K562 (cell line): Measurements from ENCODE around the gene NUP153. TPM values are rescaled to one million over a fixed set of nuclear protein-coding genes. Genes with fewer than 3 reads are reported as not detected.

Experiments
- ATAC-seq: fragments of 200-7000 bp; cut with Tn5 transposase; 3 replicates; pipeline ENCODE4 v1.9.1; 2020; ENCODE audit warnings: moderate library complexity
- BruUV-seq: library from RNA; stranded (reverse); fragments of 400-500 nt; replicated peaks from 2 replicates; lab custom pipeline; 2021; lab: Mats Ljungman, UMichigan
- CTCF ChIA-PET: fragments of 300-600 bp; formaldehyde crosslinking; extraction: SDS; loops from one replicate; lab custom pipeline; 2021; ENCODE audit warnings: low intra/inter-chr PET ratio; lab: Yijun Ruan, JAX
- POLR2A ChIA-PET: fragments of 300-600, 350-650 bp; sonication (Branson Sonifier 250); formaldehyde crosslinking; extraction: SDS; loops from one replicate; lab custom pipeline; 2021; ENCODE audit warnings: antibody characterized with exemption, inconsistent platforms; lab: Yijun Ruan, JAX
- DNase-seq, 4 experiments: peaks; one replicate each; pipeline versions ENCODE4 v3.0.0 to v3.0.0-alpha.2; 2011 to 2018; ENCODE audit warnings: low spot score in 3 of 4, mixed read lengths in 3 of 4; ENCODE audit errors: extremely low read depth in 1 of 4
- FAIRE-seq: peaks from 2 replicates; lab custom pipeline; 2011; peaks lifted over from hg19 to GRCh38; lab: Jason Lieb, UNC
- H2AFZ ChIP-seq: 2 replicates; pipeline ENCODE4 v1.6.0; 2011; ENCODE audit warnings: low read depth, low read length, control low read depth, inconsistent platforms
- H3K27ac ChIP-seq: fragments of 200-600 bp; 3 replicates; pipeline ENCODE4 v1.8.0; 2011; ENCODE audit warnings: low read depth, mild to moderate bottlenecking, control low read depth, inconsistent platforms, low read length, moderate library complexity, mixed read lengths; ENCODE audit errors: extremely low read depth
- H3K27me3 ChIP-seq, 2 experiments: fragments of 300-600 bp in 1 of 2; 2 replicates in 1 of 2; 3 replicates in 1 of 2; pipeline versions ENCODE4 v1.6.0 to v1.8.0; 2011; ENCODE audit warnings: inconsistent platforms in 2 of 2, low read length in 2 of 2, mild to moderate bottlenecking in 1 of 2, mixed read lengths in 1 of 2, moderate library complexity in 1 of 2; ENCODE audit not compliant: control insufficient read depth in 2 of 2, insufficient read depth in 2 of 2
- H3K36me3 ChIP-seq: fragments of 300-600 bp; 3 replicates; pipeline ENCODE4 v1.8.0; 2011; ENCODE audit warnings: mild to moderate bottlenecking, low read length, inconsistent platforms; ENCODE audit not compliant: control insufficient read depth, insufficient read depth
- H3K4me1 ChIP-seq, 2 experiments: fragments of 200-600 bp in 1 of 2; replicated peaks in 1 of 2; 2 replicates in 1 of 2; 3 replicates in 1 of 2; pipeline versions ENCODE4 v1.5.1 to v1.8.0; 2011; ENCODE audit warnings: inconsistent platforms in 2 of 2, low read length in 2 of 2, mild to moderate bottlenecking in 1 of 2, mixed read lengths in 1 of 2, moderate library complexity in 1 of 2; ENCODE audit not compliant: control insufficient read depth in 2 of 2, insufficient read depth in 2 of 2
- H3K4me2 ChIP-seq: 2 replicates; pipeline ENCODE4 v1.6.1; 2011; ENCODE audit warnings: low read length, control low read depth, inconsistent platforms, mixed read lengths; ENCODE audit not compliant: insufficient read depth
- H3K4me3 ChIP-seq: fragments of 200-600 bp; sonication (generic), shearing (Covaris generic); 2 replicates; pipeline ENCODE4 v1.5.1; 2016; ENCODE audit warnings: control low read depth, inconsistent platforms
- H3K79me2 ChIP-seq: fragments of 200-600 bp; 3 replicates; pipeline ENCODE4 v1.8.0; 2011; ENCODE audit warnings: low read length, inconsistent platforms; ENCODE audit not compliant: control insufficient read depth, insufficient read depth
- H3K9ac ChIP-seq, 2 experiments: 2 replicates each; pipeline versions ENCODE4 v1.6.0 to v1.6.1; 2011; ENCODE audit warnings: low read depth in 2 of 2, low read length in 2 of 2, control low read depth in 1 of 2, inconsistent platforms in 1 of 2, mild to moderate bottlenecking in 1 of 2, mixed read lengths in 1 of 2; ENCODE audit not compliant: insufficient read depth in 1 of 2
- H3K9me1 ChIP-seq: one replicate; pipeline ENCODE4 v1.6.0; 2011; ENCODE audit warnings: inconsistent platforms, mild to moderate bottlenecking, low read length, moderate library complexity; ENCODE audit not compliant: control insufficient read depth, insufficient read depth
- H3K9me3 ChIP-seq: replicated peaks from 2 replicates; pipeline ENCODE4 v1.5.1; 2011; ENCODE audit warnings: low read depth, low read length, inconsistent platforms; ENCODE audit not compliant: control insufficient read depth, insufficient read depth
- H4K20me1 ChIP-seq: replicated peaks from 2 replicates; pipeline ENCODE4 v1.6.1; 2011; ENCODE audit warnings: low read length, inconsistent platforms, mixed read lengths; ENCODE audit not compliant: control insufficient read depth, insufficient read depth
- ARID3A ChIP-seq: IDR thresholded peaks from 2 replicates; pipeline ENCODE4 v1.6.1; 2012; ENCODE audit warnings: low read depth, low read length, improper control_type of control experiment, borderline replicate concordance
- CTBP1 ChIP-seq: fragments of 450-650 bp; IDR thresholded peaks from 2 replicates; pipeline ENCODE4 v1.6.1; 2016; ENCODE audit warnings: borderline replicate concordance
- SUPT5H ChIP-seq: fragments of 450-650 bp; IDR thresholded peaks from 2 replicates; pipeline ENCODE4 v1.6.1; 2016
- UBTF ChIP-seq, 2 experiments: IDR thresholded peaks; 2 replicates each; pipeline ENCODE4 v1.6.1; 2012; ENCODE audit warnings: improper control_type of control experiment in 2 of 2, low read depth in 2 of 2, low read length in 2 of 2, borderline replicate concordance in 1 of 2
- USF1 ChIP-seq: sonication (generic); formaldehyde crosslinking; IDR thresholded peaks from 2 replicates; pipeline ENCODE4 v1.9.0; 2022; ENCODE audit warnings: mild to moderate bottlenecking, missing genetic modification reagents
- WGBS: fragments of 100-300 bp; shearing (Covaris generic); methylation state at CpG from one replicate; pipeline ENCODE4 v1.1.6; 2016; ENCODE audit warnings: low coverage, mixed read lengths; ENCODE audit not compliant: insufficient coverage; ENCODE audit errors: missing lambda C conversion rate; 5-methylcytosine and 5-hydroxymethylcytosine counted together
- in situ Hi-C: fragments of 300-500 bp; cut with MboI; formaldehyde crosslinking; loops from 4 replicates; pipeline ENCODE4 v1.15.0; 2018; ENCODE audit warnings: inconsistent platforms, mixed read lengths
- intact Hi-C: fragments of 100-400 bp; cut with micrococcal nuclease; formaldehyde crosslinking; loops from 2 replicates; pipeline ENCODE4 v1.14.2; 2022
- polyA plus RNA-seq, 8 experiments: library from polyadenylated mRNA; depleted of rRNA in 4 of 8; stranded (reverse) in 5 of 8; unstranded in 3 of 8; fragments of >200 nt; fragmentation: Nextera tagmentation in 2 of 8; fragmentation: Illumina TruSeq in 1 of 8; extraction: Ambion mirVana in 2 of 8; extraction: Trizol in 1 of 8; gene quantifications; 2 replicates each; pipeline versions ENCODE4 v1.2.1 to v1.2.3, GENCODE V29; 2011 to 2014; ENCODE audit warnings: inconsistent platforms in 1 of 8, missing spikeins in 1 of 8
- total RNA-seq, 7 experiments: library from RNA; depleted of rRNA in 6 of 7; stranded (reverse); fragments of >200 nt in 6 of 7; fragmentation: Illumina TruSeq in 2 of 7; extraction: Trizol in 2 of 7; gene quantifications; 2 replicates each; pipeline versions ENCODE4 v1.2.1 to v1.2.3, GENCODE V29; 2011 to 2021; ENCODE audit warnings: low replicate concordance in 1 of 7
- TF ChIP-seq, protein P1 (sequence below): IDR thresholded peaks from 2 replicates; pipeline ENCODE4 v1.6.1; 2014; ENCODE audit warnings: antibody characterized with exemption

The NUP153 gene
- total and polyA plus RNA-seq, 9 of the 15 experiments (the other 6 are each of a cell fraction or from before 2014, with no cell fraction given): 21.9 to 110 (median 84.8) TPM

DNA sequence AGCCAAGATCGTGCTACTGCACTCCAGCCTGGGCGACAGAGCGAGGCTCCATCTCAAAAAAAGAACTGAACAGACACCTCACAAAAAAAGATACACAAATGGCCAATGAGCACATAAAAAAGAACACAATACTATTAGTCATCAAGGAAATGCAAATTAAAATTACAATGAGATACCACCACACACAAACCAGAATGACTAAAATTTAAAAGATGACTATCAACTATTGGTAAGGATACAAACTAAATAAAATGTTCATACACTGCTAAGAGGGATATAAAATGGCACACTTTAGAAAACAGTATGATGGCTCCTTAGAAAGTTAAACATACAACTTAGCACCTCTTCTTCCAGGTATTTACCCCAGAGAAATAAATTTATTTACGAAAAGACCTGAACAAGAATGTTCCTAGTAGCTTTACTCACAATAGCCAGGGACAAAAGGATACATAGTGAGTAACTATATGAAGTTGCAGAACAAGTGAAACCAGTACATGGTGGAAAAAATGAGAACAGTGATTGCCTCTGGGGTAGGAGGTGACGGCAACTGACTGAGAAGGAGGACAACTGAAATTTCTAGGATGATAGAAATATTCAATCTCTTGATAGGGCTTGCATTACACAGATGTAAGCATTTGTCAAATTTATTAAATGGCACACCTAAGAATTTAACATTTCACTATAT is 53.4 kb downstream of the NUP153 start:
- Histone ChIP-seq H3K9me3 (no peaks in the 10 kb centered on the region), H3K27ac (no peak overlapping the region), H3K4me3 (no peak overlapping the region), H4K20me1 (no peaks in the 10 kb centered on the region; the same call in 1 of the 2 replicates), H3K79me2 (peaks cover 59% of the 10 kb centered on the region), H3K4me1 (no peaks in the 10 kb centered on the region), H3K9me1 (no peaks in the 10 kb centered on the region), H3K36me3 (peaks cover 90% of the 10 kb centered on the region), H2AFZ (no peak overlapping the region), H3K27me3 (no peaks in the 10 kb centered on the region), H3K4me2 (no peak overlapping the region), H3K9ac (no peak overlapping the region; a peak in 1 of 4 replicates)
- FAIRE-seq (no peak), DNase-seq (no peak), ATAC-seq (no peak)
- ChIA-PET CTCF (no interaction called here), POLR2A (interaction anchor here (0.6 kb wide), 1 partner anchor 42 kb away, joined by 4 read pairs; no protein-coding TSS in a partner anchor)
- WGBS: 80% methylated on average over 5 of the region's 5 CpGs
- in situ Hi-C loops (no loop called here), intact Hi-C loops (no loop called here)
- no TSS peak for BruUV-seq
- 0 out of 2 replicates have a peak, but pooled peaks have one; percentile 32 for TF ChIP-seq SUPT5H
- no peak for TF ChIP-seq CTBP1

DNA sequence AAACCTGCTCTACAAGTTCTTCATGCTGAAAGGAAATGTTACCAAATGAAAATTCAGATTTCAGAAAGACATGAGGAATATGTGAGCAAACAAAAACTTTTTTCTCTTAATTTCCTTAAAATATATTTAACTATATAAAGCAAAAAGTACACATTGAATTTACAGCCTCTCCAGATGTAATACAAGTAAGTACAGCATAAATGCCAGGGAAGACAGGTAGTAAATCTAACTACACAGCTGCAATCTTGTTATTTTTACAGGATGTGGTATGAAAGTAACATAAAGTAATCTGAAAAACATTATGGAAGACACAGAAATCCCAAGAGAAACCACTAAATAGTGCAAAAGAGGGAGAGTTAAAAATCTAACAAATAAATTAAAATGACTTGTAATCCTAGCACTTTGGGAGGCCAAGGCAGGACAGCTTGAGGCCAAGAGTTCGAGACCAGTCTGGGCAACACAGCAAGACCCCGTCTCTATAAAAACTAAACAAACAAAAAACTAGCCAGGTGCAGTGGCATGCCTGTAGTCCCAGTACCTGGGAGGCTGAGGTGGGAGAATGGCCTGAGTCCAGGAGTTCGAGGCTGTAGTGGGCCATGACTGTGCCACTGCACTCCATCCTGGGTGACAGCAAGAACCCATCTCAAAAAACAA is 55.9 kb downstream of the NUP153 start:
- no peaks in the 10 kb centered on the region for H3K9me1 ChIP-seq
- H3K9ac ChIP-seq: no peak overlapping the region
- in situ Hi-C loops (no loop called here), intact Hi-C loops (no loop called here)
- FAIRE-seq (peak; percentile 40), DNase-seq (no peak), ATAC-seq (no peak)
- peaks cover 38% of the 10 kb centered on the region; the same call in 2 of the 3 replicates for H3K79me2 ChIP-seq
- H3K9me3 ChIP-seq: no peaks in the 10 kb centered on the region
- ChIA-PET CTCF (no interaction called here), POLR2A (interaction anchor here (1.1 to 2.7 kb wide), 4 partner anchors 8 to 33 kb away, joined by 3 to 16 read pairs (median 4); no protein-coding TSS in a partner anchor)
- no peak overlapping the region for H3K27ac ChIP-seq
- no TSS peak for BruUV-seq
- WGBS: 92% methylated on average over 3 of the region's 3 CpGs
- no peaks in the 10 kb centered on the region for H3K4me1 ChIP-seq
- no peak overlapping the region for H2AFZ ChIP-seq
- H3K4me3 ChIP-seq: no peak overlapping the region
- H3K4me2 ChIP-seq: no peak overlapping the region
- H3K27me3 ChIP-seq: no peaks in the 10 kb centered on the region
- no peaks in the 10 kb centered on the region for H4K20me1 ChIP-seq
- H3K36me3 ChIP-seq: peaks cover 90% of the 10 kb centered on the region
- no peak for TF ChIP-seq USF1 (CRISPR knock-in tag)
- TF ChIP-seq UBTF (IDR thresholded peaks at IDR 0.05; ENCODE audit: borderline replicate concordance in 1 of 2, low read depth in 2 of 2, low read length in 2 of 2): no peak
- TF ChIP-seq, protein P1, sequence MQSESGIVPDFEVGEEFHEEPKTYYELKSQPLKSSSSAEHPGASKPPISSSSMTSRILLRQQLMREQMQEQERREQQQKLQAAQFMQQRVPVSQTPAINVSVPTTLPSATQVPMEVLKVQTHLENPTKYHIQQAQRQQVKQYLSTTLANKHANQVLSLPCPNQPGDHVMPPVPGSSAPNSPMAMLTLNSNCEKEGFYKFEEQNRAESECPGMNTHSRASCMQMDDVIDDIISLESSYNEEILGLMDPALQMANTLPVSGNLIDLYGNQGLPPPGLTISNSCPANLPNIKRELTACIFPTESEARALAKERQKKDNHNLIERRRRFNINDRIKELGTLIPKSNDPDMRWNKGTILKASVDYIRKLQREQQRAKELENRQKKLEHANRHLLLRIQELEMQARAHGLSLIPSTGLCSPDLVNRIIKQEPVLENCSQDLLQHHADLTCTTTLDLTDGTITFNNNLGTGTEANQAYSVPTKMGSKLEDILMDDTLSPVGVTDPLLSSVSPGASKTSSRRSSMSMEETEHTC: no peak
- no peak for TF ChIP-seq ARID3A
